HG03457 (cell line): ENCODE measurements around the gene LIPG.
"Not testable (repeated sequence)": the region's sequence is repeated elsewhere in the genome, so short reads cannot be mapped to it uniquely, and the experiment has no call there.

Source experiments
- ATAC-seq: cut with Tn5 transposase; IDR thresholded peaks from one replicate; pipeline ENCODE4 v1.9.1; 2021; ENCODE audit warnings: moderate number of reproducible peaks; ENCODE audit not compliant: unreplicated experiment

The LIPG gene

DNA sequence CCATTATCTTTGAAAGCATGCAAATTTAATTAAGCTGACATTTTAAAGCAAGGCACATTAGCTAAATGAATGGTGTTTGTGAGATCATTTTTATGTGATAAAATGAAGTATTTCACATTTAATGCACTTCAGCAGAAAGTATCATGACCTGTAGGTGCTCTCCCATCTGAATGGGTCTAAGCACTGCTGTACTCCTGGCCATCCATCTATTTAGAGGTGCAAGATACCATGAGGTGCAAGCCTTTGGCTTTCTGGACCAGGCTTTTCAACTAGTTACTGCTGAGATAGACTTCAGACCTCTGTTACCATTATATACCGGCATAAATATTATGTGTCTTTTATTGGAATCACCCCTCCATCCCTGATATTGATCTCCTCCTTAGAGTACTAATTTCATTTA lies 15.6 kb upstream of the LIPG start:
- no peak for ATAC-seq

DNA sequence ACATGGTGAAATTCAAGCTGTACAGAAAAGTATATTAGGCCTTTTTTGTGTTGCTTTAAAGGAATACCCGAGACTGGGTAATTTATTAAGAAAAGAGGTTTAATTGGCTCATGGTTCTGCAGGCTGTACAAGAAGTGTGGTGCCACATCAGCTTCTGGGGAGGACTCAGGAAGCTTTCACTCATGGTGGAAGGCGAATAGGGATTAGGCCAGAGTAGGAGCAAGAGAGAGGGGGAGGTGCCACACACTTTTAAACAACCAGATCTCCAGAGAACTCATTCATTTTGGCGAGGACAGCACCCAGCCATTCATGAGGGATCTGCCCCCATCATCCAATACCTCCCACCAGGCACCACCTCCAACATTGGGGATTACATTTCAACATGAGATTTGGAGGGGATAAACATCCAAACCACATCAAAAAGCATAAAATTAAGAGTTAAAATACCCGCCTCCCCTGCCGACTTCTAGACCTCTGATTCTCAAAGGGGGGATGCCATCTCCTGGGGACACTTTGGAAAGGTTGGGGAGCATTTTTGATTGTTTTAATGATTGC lies 15.1 kb upstream of the LIPG start:
- no peak for ATAC-seq

DNA sequence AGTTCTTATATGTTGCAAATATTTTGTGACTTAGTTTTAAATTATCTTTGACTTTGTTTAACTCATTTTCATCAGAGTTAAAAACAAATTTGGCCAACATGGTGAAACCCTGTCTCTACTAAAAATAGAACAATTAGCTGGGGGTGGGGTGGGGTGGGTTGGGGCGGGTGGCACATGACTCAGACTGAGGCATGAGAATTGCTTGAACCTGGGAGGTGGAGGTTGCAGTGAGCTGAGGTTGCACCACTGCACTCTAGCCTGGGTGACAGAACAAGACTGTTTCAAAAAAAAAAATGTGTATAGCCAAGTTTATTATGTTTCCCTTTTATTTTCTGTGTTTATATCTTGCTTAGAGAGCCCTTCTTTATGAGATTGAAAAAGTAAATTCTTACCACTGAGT lies 14.2 kb upstream of the LIPG start:
- no peak for ATAC-seq

DNA sequence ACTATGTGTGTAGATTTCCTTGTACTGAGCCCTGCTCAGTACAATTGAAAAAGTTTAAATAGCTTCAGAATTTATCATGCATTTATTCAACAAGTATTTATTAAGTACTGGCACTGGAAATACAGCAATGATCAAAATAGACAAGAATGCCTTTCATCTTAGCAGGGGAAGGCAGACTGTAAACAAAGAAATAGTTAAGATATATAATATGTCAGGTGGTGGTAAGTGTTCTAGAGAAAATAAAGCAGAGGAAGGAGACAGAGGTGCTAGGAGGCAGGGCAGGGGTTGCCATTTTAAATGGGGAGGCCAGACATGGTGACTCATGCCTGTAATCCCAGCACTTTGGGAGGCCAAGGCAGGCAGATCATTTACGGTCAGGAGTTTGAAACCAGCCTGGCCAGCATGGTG lies 13.6 kb upstream of the LIPG start:
- ATAC-seq, result no peak

DNA sequence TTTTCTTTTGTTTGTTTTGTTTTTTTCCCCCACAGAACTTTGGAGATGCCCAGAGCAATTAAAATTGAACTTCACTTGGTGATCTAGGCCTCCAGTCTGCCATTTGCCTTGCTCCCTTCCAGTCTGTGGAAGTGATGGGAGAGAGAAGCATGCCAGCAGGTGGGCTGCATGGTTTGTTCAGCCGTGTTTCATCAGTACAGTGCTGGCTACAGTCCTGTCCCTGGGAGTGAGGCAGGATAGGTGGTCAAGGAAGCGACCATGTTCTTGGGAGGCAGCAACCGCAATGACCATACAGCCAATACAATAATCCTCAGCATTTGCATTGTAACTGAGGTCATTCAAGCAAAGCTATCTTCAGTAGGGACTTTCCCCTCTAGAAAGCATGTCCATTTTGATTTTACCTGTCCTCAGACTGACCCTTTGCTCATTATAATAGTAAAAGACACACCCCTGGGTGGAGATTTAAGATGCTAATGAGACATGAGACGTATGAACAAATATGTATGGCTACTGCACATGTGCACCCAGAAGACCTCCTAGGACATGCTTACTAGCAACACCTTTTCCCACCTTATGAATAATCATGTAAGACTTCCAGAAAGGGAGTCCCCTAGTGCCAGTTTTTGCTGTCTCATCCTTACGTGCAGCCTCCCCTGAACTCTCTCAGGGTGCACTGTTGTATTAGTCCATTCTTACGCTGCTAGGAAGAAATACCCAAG lies 11.1 kb upstream of the LIPG start:
- ATAC-seq, result no peak

DNA sequence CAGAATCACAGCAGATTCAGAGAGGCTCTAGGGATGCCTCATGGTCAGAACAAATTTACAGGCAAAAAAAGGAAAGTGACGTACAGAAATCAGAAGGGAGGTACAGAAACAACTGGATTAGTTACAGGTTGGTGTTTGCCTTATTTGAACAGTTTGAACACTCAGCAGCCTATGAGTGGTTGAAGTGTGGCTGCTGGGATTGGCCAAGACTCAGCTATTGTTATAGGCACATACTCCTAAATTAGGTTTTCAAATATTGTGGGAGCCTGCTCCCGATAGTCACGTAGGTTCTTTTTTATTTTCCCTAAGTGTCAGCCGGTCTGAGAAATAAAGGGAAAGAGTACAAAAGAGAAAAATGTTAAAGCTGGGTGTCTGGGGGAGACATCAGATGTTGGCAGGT lies 8.9 kb upstream of the LIPG start:
- ATAC-seq, result no peak

DNA sequence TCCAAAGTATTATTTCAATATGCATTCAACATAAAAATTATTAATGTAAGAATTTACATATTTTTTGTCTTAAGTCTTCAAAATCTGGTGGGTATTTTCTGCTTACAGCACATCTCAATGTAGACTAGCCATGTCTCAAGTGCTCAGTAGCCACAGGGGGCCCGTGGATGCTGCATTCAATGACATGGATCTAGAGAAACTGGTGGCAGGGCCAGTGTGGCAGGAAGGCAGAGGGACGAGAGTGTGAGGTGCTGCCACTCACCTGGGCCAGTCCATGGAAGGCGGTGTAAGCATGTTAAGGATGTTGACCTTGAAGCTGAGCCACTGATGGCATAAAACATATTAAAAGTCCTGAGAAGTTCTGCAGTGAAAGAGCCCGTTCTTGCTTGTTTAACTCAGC lies 6.2 kb upstream of the LIPG start:
- no peak for ATAC-seq

DNA sequence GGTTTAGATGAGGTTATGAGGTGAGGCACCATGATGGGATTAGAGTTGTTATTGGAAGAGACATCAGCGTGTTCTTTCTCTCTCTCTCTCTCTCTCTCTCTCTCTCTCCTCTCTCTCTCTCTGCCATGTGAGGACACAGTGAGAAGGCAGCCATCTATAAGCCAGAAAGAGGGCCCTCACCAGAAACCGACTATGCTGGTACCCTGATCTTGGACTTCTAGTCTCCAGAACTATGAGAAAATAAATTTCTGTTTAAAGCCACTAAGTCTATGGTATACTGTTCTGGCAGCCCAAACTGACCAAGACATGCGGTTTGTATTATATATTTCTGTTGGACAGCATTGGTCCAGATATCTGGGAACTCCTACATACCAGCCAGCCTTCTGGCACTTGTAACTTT lies 3.5 kb upstream of the LIPG start:
- no peak for ATAC-seq

DNA sequence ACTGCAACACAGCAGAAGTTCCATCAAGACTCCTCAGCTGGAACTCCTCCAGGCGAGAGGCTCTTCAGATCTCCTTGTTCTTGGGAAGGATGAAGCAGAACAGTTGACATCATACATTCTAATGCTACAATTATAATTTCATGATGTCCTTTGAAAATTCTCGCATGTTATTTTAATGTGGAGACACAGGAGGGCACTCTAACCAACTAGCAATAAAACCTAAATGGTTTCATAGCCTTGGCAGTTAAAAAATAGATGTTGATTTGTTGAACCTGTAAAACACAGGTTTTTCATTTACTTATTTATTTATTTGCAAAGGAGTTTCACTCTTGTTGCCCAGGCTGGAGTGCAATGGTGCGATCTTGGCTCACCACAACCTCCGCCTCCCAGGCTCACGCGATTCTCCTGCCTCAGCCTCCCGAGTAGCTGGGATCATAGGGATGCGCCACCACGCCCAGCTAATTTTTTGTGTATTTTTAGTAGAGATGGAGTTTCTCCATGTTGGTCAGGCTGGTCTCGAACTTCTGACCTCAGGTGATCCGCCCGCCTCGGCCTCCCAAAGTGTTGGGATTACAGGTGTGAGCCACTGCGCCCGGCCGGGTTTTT lies 2.4 kb upstream of the LIPG start:
- ATAC-seq, result not testable (repeated sequence)

DNA sequence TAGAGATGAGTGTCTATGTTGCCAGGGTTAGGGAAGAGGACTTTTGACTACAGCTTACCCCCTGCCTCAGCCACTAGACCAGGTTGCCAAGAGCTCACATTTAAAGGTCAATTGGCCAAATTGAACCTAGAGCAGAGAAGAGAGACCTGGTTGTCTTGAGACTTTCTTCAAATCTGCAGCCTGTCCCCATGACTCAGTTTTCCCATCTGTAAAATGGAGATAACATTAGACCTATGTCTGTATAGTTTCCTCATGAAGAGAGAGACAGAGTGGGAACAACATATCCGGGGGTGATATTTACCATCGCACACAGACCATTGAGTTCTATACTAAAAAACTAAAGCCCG lies 1.6 kb upstream of the LIPG start:
- ATAC-seq, result no peak

DNA sequence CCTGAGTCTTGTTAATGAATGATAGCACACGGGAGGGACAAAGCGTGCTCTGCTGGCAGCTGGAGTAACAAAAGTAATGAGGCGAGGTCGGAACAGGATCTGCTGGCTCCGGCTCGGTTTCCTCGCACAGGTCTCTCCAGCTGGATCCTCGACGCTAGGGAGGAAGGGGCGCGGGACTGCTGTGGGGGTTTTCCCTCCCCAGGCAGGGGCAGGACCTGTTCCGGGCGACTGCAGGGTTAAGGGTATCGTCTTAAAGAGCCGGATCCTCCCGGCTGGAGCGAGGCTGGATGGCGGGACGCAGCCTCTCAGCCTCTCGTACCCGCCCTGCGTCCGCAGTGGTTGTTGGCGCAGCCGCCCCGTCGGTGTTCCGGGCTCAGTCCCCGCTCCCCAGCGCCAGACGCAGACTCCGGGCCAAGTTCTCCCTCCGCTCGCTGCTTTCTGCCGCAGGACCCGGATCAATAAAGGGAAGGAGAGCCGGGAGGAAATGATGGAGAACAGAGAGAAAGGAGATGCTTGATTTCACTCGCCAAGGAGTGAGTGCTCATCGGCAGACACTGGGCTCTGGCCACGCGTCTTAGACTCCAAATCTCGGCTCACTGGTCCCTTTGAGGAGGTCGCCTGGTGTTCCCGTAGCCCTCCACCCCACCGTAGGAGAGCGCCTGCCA lies 1.1 kb upstream of the LIPG start:
- no peak for ATAC-seq

DNA sequence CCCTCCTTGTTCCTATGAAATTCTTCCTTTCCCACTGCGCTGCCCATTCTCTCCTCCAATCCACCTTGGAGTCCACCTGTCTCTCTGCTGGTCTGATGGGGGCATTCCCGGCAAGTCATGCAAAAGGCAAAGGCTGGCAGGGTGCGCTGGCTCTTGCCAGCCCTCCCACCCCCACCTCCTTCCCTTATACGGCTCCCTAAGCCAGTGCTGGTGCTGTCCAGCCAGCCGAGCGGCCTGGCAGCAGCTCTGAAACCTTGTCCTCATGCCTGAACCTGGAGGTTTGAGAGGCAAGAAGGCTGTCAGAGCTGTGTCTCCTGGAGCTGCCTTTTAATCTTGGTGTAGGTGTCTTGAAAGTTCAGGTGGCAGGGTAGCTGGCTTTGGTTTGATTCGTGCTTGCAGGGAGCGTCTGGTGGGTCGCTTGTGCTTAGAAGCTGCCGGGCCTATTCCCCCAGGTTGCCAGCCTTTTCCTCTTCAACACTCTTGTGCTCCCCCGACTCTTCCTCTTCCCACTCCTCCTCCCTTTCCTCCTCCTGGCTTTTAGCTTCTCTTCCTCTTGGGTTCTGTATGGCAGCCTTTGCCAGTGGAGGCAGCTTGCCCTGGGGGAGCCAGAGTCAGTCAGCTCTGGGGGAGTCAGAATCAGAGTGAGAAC lies 748 bp downstream of the LIPG start:
- no peak for ATAC-seq

DNA sequence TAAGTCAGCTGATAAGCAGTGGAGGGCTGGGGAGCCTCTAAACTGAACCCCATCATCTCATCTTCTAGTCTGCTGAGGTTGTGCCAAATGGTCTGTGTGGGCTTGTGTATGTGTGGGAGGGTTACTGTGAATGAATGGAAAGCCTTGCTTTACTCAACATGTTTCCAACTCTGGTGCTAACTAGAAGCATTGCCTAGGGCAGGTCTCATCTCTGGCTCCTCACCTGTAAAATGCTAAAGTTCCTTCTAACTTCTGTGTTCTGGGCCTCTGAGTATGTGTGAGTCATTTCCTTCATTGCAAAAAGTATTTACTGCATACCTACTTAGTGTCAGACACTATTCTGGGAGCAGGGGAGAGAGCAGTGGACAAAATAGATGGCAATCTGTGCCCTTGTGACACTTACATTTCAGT lies 1.3 kb downstream of the LIPG start:
- no peak for ATAC-seq

DNA sequence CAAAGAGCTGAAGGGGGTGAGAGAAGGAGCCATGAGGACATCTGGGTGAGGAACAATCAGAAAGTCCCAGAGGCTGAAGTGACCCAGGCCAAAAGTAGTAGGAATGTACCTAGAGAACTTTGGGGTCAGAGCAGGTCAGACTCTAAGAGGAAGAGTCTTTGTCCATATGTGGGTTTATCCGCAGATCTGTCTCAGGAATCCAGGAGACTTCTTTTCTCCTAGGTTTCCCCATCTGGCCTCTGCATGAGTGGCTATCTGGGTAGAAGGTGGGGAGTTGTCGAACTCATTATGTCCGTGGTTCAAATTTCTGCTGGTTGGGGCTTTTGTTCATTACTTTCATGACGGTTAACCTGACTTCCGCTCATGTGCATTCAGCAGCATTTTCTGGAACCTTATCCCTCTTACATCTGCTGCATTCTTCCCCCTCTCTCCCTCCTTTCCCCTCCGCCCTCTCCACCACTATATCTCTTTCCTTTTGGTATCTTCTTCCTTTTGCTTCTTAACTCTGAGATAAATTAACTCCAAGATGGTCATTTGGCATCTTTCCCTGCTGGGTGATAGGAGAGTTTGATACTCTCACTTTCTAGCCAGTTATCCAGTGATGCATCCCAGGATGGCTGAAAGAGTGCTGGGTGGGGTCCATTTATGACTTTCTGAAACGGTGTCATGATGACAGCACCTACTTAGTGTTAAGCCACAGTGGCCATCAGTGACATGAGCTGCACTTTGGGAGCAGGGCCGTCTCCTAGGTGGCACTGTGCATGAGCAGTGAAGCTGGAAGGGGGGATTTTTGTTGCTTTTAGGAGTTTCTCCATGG lies 2.1 kb downstream of the LIPG start:
- no peak for ATAC-seq

DNA sequence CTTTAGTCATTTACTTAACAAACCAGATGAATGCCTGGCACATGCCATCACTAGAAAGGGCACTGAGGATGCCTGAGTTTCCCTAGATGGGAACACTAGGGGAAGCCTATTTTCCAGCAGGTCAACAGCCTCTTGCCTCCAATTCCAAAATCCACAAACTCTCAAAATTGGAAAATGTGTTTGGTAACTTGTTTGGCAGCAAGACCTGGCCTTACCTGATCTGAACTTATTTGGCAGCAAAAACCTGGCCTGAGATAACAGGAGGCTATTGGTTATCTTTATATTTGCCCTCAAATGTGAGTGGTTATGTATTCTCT lies 2.6 kb downstream of the LIPG start:
- no peak for ATAC-seq

DNA sequence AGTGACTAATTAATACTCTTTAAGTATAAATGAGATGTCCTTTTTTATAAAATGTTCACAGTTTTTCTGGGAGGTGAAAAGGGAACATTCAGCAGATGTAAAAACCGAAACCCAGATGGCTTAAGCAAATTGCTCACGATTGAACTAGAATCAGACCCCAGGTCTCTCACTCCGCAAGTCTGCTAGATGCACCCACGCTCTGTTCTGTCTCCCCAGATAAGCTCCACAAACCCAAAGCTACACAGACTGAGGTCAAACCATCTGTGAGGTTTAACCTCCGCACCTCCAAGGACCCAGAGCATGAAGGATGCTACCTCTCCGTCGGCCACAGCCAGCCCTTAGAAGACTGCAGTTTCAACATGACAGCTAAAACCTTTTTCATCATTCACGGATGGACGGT lies 3.2 kb downstream of the LIPG start:
- ATAC-seq, result no peak

DNA sequence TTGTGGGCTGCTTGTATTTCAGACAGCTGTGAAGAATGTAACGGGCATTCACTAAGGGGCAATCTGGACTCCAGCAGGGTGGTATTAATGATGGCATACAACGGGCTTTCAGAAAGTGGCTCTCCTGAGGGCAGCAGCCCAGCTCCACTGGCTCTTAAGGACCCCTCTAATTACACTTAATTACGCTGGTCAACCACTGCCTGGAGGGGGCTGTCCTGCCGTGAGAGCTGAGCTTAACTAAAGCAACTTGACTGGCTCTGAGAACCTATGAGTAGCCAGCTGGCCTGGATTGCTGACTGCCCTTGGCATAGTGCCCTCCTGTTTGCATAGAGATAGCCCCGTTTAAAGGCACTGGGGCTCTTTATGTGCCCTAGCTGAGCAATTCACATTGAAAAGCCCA lies 3.8 kb downstream of the LIPG start:
- no peak for ATAC-seq

DNA sequence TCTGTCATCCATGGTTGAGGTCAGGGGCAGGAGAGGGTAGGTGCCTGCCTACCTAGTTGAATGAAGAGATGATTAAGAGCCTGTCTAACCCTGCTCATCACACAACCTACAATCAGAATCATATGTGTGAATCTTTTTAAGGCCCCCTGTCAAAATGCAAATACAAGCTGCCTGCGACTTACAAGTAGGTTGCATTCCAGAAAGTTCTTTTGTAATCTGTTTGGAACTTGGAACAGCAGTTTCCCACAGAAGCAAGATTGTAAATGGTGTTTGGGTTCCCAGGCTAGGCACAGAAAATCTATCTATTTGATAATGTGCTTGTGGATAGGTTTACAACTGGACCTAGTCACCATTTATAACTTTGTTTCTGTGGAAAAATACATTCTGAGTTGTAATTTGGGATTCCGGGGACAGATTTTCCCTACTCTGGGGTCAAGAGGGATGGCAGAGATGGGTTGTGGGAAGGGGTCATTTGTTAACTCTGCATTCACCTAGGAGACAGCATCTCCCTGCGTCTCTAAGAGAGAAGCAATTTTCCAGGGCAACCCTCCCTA lies 4.4 kb downstream of the LIPG start:
- ATAC-seq, result no peak

DNA sequence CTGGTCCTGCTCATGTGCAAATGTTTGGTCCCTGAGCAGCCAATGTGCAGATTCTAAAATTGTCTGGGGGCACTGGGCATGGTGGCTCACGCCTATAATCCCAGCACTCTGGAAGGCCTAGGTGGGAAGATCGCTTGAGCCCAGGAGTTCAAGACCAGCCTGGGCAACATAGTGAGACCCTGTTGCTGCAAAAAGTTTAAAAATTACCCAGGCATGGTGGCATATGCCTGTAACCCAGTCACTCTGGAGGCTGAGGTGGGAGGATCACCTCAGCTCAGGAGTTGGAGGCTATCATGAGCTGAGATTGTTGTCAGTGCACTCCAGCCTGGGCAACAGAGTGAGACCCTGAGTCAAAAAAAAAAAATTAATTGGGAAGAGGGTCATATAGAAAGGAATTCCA lies 5.1 kb downstream of the LIPG start:
- no peak for ATAC-seq

DNA sequence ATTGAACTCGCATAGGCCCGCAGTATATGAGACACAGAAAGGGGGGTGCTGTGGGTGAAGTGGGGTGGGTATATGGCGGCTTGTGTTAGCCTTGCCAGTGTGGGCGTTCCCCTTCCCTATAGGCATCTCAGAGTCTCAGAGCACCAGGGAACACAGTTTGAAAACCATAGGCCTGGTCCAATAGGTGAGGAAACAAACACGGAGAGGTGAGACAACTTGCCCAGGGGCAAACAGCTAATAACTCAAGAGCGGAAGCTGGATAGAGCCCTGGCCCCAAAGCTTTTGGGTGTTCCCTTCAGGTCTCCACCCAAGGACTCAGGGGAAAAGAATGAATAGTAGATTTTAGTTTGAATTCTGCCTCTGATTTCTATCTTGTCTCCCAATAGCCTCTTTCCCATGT lies 7.9 kb downstream of the LIPG start:
- ATAC-seq, result no peak

DNA sequence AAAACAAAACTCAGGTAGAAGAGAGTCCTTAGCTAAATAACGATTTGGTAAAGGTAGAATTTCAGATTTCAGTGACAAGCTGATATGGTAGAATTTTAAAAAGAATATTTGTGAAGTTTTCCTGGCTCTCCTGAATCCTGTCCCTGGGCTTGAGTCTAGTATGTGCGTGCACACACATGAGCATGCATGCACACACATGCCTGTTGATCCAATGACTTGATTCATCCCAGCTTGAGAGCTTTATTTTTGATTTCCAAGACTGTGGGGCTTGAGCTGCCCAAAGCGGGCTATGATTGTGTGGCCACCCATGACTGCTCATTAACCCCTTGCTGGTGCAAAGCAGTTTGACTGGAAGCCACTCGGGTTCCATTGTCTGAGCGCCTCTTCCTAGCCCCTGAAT lies 9.0 kb downstream of the LIPG start:
- no peak for ATAC-seq
